GM12878 (cell line): ENCODE results near the gene REP15. TPM values are rescaled to one million over a fixed set of nuclear protein-coding genes. Genes with fewer than 3 reads are reported as not detected.

Source experiments
- BCLAF1 ChIP-seq: fragments of 450-650 bp; IDR thresholded peaks from 2 replicates; pipeline ENCODE4 v1.6.1; 2017; ENCODE audit warnings: antibody characterized with exemption, mild to moderate bottlenecking, moderate library complexity
- HCFC1 ChIP-seq: fragments of 150-350 bp; IDR thresholded peaks from 2 replicates; pipeline ENCODE4 v1.6.1; 2014; ENCODE audit warnings: low read length
- JUND ChIP-seq: IDR thresholded peaks from 2 replicates; pipeline ENCODE4 v1.6.1; 2012; ENCODE audit warnings: low read depth, mild to moderate bottlenecking, low read length, improper control_type of control experiment, moderate library complexity
- POLR2AphosphoS2 ChIP-seq: IDR thresholded peaks from 2 replicates; pipeline ENCODE4 v1.6.1; 2011; ENCODE audit warnings: low read depth, mild to moderate bottlenecking, low read length, improper control_type of control experiment, moderate library complexity
- POLR2AphosphoS5 ChIP-seq: IDR thresholded peaks from 2 replicates; pipeline ENCODE4 v1.6.1; 2011; ENCODE audit warnings: mild to moderate bottlenecking, low read length, inconsistent platforms
- SP1 ChIP-seq: IDR thresholded peaks from one replicate; pipeline ENCODE4 v1.6.1; 2011; ENCODE audit warnings: low read depth, low read length
- TARDBP ChIP-seq: IDR thresholded peaks from 2 replicates; pipeline ENCODE4 v1.6.1; 2016; ENCODE audit warnings: borderline replicate concordance
- YY1 ChIP-seq: IDR thresholded peaks from 2 replicates; pipeline ENCODE4 v1.6.1; 2011; ENCODE audit warnings: low read depth, mild to moderate bottlenecking, low read length
- ZBTB40 ChIP-seq: fragments of 450-650 bp; IDR thresholded peaks from 2 replicates; pipeline ENCODE4 v1.6.1; 2016; ENCODE audit warnings: mild to moderate bottlenecking, moderate library complexity, borderline replicate concordance
- polyA plus RNA-seq, 11 experiments: library from polyadenylated mRNA; depleted of rRNA in 4 of 11; unstranded in 6 of 11; stranded (reverse) in 5 of 11; fragments of >200 nt; fragmentation: Nextera tagmentation in 4 of 11; fragmentation: Illumina TruSeq in 1 of 11; extraction: Ambion mirVana in 4 of 11; extraction: Trizol in 1 of 11; gene quantifications; 1 replicate in 1 of 11; 2 replicates in 10 of 11; pipeline versions ENCODE4 v1.2.1 to v1.2.3, GENCODE V29; 2011 to 2016; ENCODE audit warnings: inconsistent platforms in 2 of 11, missing spikeins in 2 of 11, low read depth in 1 of 11
- total RNA-seq, 4 experiments: library from RNA; depleted of rRNA in 3 of 4; stranded (reverse); fragments of >200 nt in 3 of 4; fragmentation: Illumina TruSeq in 1 of 4; extraction: Trizol in 1 of 4; gene quantifications; 2 replicates each; pipeline versions ENCODE4 v1.2.1 to v1.2.3, GENCODE V29; 2013 to 2021

REP15 gene
- total and polyA plus RNA-seq, 10 of the 15 experiments (the other 5 are each of a cell fraction or from before 2014, with no cell fraction given), result not detected

- TF ChIP-seq POLR2AphosphoS5 (peak; percentile 93), SP1 (peak; percentile 61), HCFC1 (peak; percentile 70), POLR2AphosphoS2 (peak; percentile 70; the same call in 1 of the 2 replicates), YY1 (peak; percentile 100), ZBTB40 (no peak; the same call in 1 of the 2 replicates), BCLAF1 (no peak), TARDBP (peak; percentile 84; the same call in 1 of the 2 replicates), JUND (no peak)
Measured at GRCh38 chr12:27710592-27711316, 14.5 kb downstream of the REP15 start, which contains the start of gene MRPS35 (continued).
